ENCODE data around the gene CDHR3.
A peak's percentile ranks its signal among the peaks of the same experiment; 100 is the strongest.

CDHR3 gene

DNA sequence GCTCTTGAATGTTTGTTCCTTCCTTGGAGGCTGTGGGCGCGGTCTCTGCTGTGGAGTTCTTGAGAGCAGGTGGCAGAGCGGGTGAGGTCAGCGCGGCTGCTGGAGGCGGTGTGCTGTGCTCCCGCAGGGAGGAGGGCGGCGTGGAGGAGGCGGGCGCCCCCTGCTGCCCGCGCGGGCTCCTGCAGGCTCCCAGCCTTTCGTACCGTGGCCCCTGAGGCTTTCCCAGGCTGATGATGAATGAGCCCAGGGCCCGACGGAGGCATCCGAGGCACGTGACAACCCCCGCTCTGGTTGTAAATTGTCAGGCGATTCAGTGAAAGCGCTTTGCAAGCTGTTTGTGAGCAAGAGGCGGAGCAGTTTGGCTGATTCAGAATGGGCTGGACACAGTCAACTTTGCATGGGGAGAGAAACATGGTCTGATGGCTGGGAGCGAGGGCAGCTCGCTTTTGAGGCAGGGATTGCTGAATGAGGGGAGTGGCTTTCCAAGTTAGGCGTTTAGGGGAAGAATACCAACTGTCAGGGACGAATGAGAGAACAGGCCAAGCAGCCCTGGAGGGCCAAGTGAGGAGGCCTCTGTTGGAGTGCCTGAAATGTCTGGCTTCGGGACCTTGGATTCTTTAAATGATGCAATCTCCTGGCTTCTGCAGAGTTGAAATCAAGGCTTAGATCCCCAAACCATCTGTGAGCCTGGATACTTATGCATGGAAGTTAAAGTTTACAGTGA lies 46.6 kb downstream of the CDHR3 start:
- TF ChIP-seq, protein P1, sequence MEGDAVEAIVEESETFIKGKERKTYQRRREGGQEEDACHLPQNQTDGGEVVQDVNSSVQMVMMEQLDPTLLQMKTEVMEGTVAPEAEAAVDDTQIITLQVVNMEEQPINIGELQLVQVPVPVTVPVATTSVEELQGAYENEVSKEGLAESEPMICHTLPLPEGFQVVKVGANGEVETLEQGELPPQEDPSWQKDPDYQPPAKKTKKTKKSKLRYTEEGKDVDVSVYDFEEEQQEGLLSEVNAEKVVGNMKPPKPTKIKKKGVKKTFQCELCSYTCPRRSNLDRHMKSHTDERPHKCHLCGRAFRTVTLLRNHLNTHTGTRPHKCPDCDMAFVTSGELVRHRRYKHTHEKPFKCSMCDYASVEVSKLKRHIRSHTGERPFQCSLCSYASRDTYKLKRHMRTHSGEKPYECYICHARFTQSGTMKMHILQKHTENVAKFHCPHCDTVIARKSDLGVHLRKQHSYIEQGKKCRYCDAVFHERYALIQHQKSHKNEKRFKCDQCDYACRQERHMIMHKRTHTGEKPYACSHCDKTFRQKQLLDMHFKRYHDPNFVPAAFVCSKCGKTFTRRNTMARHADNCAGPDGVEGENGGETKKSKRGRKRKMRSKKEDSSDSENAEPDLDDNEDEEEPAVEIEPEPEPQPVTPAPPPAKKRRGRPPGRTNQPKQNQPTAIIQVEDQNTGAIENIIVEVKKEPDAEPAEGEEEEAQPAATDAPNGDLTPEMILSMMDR (IDR thresholded peaks at IDR 0.05; ENCODE audit: control insufficient read depth, extremely low read depth, insufficient read depth): peak; percentile 92
- no peak overlapping the region for H3K4me3 ChIP-seq (ENCODE audit: low read depth, low read length)
- peak; percentile 82 for DNase-seq (ENCODE audit: low read depth)

DNA sequence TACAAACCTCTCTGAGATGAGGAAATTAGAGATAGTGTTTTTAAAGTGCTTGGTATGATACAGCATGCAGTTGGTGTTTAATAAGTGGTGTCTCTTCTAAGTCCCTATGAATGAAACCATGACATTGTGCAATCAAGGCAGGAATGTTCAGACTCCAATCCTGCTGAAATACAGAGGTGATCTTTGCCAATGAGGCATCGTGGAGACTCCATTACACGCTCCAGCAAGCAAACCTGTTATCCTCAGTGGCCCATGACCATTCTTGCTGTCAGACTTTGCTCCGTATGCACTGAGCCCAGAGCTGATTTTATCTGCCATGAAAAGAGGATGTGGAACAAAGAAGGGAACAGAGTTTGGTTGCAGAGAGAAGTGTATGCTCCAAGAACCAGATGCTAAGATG lies 47.3 kb downstream of the CDHR3 start:
- TF ChIP-seq, protein P1 (IDR thresholded peaks at IDR 0.05; ENCODE audit: control insufficient read depth, extremely low read depth, insufficient read depth): no peak
- no peak for DNase-seq (ENCODE audit: low read depth)
- H3K4me3 ChIP-seq (ENCODE audit: low read depth, low read length): no peak overlapping the region

DNA sequence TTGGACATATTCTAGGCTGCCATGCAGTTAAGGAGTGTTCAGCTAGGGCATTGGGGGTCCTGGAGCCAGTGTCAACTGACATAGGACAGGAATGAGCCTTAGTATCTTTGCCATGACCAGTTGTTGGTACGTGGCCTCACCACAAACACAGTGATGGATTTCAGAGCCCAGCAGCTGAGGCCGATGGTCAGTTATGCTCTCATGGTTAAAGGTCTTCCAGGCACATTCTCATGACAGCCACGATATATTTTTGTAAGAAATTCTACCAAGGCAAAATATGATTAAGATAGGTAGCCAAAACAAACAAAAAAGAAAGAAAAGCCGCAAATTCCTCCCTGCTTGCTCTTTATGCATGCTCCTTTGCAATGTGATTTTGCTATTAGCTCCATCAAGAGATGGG lies 47.8 kb downstream of the CDHR3 start:
- H3K4me3 ChIP-seq (ENCODE audit: low read depth, low read length): no peak overlapping the region
- TF ChIP-seq, protein P1 (IDR thresholded peaks at IDR 0.05; ENCODE audit: control insufficient read depth, extremely low read depth, insufficient read depth): no peak
- no peak for DNase-seq (ENCODE audit: low read depth)

DNA sequence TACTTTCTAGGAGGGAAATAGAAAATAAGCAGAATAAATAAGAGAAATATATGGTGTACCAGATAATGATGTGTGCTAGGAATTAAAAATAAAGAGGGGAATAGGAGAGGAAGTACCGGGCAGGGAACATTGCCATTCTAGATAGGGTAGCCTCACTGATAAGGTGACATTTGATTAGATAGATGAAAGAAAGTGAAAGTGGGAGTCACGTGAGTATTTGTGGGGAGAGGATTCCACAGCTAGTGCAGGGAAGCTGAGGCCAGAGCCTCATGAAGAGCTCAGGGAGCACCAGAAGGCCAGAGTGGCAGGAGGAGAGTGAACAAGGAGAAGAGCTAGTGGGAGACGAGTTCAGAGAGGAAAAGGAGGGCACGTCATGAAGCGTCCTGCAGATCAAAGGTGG lies 49.1 kb downstream of the CDHR3 start:
- DNase-seq (ENCODE audit: low read depth): no peak
- no peak overlapping the region for H3K4me3 ChIP-seq (ENCODE audit: low read depth, low read length)
- TF ChIP-seq, protein P1 (IDR thresholded peaks at IDR 0.05; ENCODE audit: control insufficient read depth, extremely low read depth, insufficient read depth): no peak

DNA sequence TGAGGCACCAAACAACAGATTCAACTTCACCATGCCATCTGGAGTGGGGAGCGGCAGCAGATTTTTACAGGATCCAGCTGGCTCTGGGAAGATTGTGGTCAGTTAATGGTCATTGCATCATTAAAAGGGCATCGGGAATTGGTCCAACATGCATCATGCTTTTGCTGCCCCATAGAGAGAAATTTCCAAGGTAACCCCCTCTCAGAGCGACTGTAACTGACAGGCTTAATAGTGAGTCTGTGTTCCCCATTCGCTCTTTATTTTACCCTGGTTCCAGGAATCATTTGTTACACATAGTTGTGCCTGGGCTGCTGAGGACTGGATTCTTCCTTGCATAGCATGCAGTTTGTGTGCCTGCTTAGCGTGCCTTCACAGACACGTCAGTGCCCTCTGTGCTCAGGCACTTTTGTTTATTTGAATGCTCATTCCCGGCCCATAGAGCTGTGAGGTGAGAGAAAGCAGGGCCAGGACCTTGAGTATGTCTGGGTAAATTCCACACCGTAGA lies 49.9 kb downstream of the CDHR3 start:
- no peak overlapping the region for H3K4me3 ChIP-seq (ENCODE audit: low read depth, low read length)
- TF ChIP-seq, protein P1 (IDR thresholded peaks at IDR 0.05; ENCODE audit: control insufficient read depth, extremely low read depth, insufficient read depth): no peak
- no peak for DNase-seq (ENCODE audit: low read depth)

DNA sequence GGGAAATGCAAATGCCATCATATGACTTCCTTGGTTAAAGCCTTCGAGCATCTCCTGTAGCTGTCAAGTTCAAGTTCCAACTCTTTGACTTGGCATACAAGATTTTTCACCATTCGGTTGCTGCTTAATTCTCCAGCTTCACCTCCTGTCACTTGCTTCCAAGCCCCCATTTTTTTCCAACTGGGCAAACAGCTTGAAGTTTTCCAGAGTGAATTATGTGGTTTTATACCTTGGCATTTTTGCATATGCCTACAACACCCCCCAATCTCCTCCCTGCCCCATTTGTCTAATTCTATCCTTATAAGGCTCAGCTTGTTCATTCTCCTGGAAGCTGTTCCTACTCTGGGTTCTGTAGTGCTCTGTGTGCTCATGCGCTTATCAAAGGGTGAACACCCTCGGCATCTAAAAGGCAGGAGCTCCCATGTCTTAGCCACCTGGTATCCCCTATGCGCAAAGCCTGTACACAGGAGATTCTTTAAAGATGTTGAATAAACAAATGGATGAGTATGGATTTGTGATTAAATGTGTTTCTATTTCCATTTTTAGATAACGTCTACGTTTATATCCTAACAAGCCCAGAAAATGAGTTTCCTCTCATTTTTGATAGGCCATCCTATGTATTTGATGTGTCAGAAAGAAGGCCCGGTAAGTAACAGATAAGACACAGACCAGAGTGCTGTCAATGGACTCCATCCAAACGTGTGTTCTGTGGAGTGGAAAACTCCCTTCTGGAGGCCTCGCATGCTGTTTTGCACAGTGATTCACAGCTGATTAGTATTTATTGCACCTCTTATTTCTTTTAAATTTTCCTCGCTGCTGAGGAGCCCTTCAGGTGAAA lies 52.5 kb downstream of the CDHR3 start:
- TF ChIP-seq, protein P1 (IDR thresholded peaks at IDR 0.05; ENCODE audit: control insufficient read depth, extremely low read depth, insufficient read depth): no peak
- DNase-seq (ENCODE audit: low read depth): no peak
- H3K4me3 ChIP-seq (ENCODE audit: low read depth, low read length): no peak overlapping the region
